ENCODE results near the gene LRRC4C.

DNA sequence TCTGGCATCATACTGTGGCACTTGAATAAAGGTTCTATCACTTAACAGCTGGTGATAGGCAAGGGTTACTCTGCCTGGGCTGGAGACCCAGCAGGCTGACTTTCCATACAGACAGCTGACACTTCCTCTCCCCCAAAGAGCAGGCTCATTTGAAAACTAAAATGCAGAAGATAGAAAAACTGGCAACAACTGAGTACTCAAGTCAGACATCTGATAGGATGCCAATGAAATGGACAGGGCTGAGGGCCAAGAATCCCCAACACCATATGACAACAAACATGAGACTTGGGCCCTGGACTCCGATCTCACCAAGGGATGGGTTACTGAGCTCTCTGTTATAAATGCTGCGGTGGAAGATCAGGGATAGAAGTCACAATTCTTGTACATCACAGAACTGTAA lies 237.2 kb downstream of the LRRC4C start:
- TF ChIP-seq, protein P1, sequence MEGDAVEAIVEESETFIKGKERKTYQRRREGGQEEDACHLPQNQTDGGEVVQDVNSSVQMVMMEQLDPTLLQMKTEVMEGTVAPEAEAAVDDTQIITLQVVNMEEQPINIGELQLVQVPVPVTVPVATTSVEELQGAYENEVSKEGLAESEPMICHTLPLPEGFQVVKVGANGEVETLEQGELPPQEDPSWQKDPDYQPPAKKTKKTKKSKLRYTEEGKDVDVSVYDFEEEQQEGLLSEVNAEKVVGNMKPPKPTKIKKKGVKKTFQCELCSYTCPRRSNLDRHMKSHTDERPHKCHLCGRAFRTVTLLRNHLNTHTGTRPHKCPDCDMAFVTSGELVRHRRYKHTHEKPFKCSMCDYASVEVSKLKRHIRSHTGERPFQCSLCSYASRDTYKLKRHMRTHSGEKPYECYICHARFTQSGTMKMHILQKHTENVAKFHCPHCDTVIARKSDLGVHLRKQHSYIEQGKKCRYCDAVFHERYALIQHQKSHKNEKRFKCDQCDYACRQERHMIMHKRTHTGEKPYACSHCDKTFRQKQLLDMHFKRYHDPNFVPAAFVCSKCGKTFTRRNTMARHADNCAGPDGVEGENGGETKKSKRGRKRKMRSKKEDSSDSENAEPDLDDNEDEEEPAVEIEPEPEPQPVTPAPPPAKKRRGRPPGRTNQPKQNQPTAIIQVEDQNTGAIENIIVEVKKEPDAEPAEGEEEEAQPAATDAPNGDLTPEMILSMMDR (conservative IDR thresholded peaks at IDR 0.05 in 1 of 2, IDR thresholded peaks at IDR 0.05 in 1 of 2; ENCODE audit: extremely low read depth in 1 of 2, insufficient read depth in 1 of 2, low read depth in 1 of 2, low read length in 2 of 2): no peak
- TF ChIP-seq EZH2 (IDR thresholded peaks at IDR 0.05; ENCODE audit: borderline replicate concordance, low read length): no peak
